ENCODE results near the gene GIGYF2. TPM values are rescaled to one million over a fixed set of nuclear protein-coding genes. Genes with fewer than 3 reads are reported as not detected.
A peak's percentile ranks its signal among the peaks of the same experiment; 100 is the strongest.

The GIGYF2 gene
- total RNA-seq, 6 donors from 2014 or later = 54.7 to 127 (median 70.8) TPM

DNA sequence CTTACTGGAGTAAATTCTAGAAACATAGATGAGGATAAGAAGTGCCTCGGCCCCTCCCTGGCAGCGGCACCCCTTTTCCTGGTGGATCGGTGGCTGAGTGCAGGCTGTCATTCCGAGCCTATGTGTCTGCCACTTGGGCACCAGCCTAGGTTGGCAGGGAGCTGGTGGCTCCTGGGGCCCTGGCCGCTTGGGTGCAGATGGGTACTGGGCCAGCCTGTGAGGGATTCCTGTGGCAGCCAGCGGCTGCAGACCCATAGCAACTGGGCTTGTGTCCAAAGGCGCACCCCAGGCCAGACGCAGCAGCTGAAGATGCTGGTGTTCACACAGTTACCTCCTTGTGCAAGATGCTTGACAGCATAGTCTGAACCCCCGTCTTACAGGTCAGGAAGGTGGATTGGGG lies 175.7 kb downstream of the GIGYF2 start:
- TF ChIP-seq, protein P1, sequence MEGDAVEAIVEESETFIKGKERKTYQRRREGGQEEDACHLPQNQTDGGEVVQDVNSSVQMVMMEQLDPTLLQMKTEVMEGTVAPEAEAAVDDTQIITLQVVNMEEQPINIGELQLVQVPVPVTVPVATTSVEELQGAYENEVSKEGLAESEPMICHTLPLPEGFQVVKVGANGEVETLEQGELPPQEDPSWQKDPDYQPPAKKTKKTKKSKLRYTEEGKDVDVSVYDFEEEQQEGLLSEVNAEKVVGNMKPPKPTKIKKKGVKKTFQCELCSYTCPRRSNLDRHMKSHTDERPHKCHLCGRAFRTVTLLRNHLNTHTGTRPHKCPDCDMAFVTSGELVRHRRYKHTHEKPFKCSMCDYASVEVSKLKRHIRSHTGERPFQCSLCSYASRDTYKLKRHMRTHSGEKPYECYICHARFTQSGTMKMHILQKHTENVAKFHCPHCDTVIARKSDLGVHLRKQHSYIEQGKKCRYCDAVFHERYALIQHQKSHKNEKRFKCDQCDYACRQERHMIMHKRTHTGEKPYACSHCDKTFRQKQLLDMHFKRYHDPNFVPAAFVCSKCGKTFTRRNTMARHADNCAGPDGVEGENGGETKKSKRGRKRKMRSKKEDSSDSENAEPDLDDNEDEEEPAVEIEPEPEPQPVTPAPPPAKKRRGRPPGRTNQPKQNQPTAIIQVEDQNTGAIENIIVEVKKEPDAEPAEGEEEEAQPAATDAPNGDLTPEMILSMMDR (IDR thresholded peaks at IDR 0.05) = no peak
- TF ChIP-seq POLR2A (IDR thresholded peaks at IDR 0.05) = no peak
- no peak for TF ChIP-seq POLR2AphosphoS5 (IDR thresholded peaks at IDR 0.05)
- TF ChIP-seq EP300 (IDR thresholded peaks at IDR 0.05) = no peak
- Histone ChIP-seq H3K27me3 (peaks cover 0 to 20% (median 12%) of the 10 kb centered on the region in 4 donors), H3K9me3 (no peaks in the 10 kb centered on the region), H3K4me3 (no peak overlapping the region), H3K36me3 (no peaks in the 10 kb centered on the region), H3K4me1 (peaks cover 7 to 18% (median 14%) of the 10 kb centered on the region in 4 donors), H3K27ac (no peak overlapping the region)
- 75 to 93% methylated on average over 2 to 9 of the region's 9 CpGs for WGBS, 2 donors
- peak in 1 of 2 donors; percentile 57 for DNase-seq
- no peak for ATAC-seq (ENCODE audit: low FRiP score in 2 of 2)

DNA sequence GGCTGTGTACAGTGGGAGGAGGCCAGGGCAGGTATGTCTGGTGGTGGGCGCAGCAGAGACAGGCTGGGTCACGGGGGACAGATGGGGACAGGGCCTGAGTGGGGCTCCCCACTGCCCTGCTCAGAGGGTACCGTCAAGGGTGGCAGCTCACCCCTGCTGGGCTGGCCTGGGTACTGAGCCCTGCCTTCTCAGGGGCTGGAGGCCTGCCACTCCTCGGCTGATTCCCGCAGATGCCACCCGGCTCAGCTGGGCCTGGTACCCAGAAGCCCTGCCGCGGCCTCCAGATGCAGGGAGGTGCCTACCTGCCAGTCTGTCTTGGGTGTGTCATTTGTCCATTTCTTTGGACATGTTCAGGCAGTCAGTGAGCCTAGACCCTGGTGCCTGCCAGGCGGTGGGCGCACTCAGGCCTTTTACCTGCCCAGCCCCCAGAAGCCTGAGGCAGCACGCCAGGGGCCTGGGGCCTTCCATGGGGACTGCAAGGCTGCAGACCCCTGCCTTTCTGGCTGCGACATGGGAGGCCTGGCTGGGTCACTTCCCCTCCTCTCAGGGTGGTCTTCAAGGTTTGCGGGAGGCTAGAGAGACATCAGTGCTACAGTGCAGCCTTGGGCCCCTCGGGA lies 176.3 kb downstream of the GIGYF2 start:
- TF ChIP-seq POLR2A (IDR thresholded peaks at IDR 0.05) = no peak
- no peak for TF ChIP-seq EP300 (IDR thresholded peaks at IDR 0.05)
- TF ChIP-seq, protein P1 (IDR thresholded peaks at IDR 0.05) = no peak
- no peak for TF ChIP-seq POLR2AphosphoS5 (IDR thresholded peaks at IDR 0.05)
- WGBS, 2 donors = 95 to 100% methylated on average over 3 to 14 of the region's 14 CpGs
- ATAC-seq (ENCODE audit: low FRiP score in 2 of 2) (no peak), DNase-seq (peak in 1 of 2 donors; percentile 70)
- H3K9me3 ChIP-seq = no peaks in the 10 kb centered on the region
- no peak overlapping the region for H3K27ac ChIP-seq
- H3K27me3 ChIP-seq = peaks cover 0 to 20% (median 12%) of the 10 kb centered on the region in 4 donors
- H3K36me3 ChIP-seq = no peaks in the 10 kb centered on the region
- H3K4me3 ChIP-seq = no peak overlapping the region
- peaks cover 7 to 18% (median 14%) of the 10 kb centered on the region in 4 donors for H3K4me1 ChIP-seq

DNA sequence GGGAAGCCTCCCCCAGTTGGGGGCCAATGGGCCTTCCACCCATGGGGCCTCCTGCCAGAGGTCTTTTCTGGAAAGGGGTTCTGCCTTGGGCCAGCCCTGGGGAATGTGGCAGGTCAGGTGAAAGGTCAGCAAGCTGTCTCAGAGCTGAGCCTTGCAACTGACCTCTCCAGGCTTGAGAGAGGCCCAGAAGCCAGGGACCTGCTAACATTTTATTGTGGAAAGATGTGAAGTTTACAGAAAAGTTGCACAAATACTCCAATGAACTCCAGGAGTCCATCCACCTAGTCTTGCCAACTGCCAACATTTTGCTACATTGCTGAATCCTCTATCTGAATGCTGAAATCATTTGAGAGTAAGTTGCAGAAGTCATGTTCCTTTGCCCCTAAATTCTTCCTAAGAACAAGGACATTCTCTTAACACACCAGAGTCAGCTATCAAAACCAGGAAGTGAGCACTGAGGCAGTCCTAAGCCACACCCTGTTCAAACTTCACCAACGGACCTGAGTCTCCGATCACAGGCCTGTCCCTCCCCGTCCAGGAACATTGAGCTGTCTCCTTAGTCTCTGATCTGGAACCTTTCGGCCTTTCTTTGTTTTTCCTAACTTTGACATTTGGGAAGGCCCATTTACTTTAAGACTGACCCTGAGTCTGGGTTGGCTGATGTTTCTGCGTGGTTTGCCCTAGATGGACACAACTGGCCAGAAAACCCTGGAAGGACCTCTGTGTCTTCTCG lies 176.9 kb downstream of the GIGYF2 start:
- peaks cover 0 to 20% (median 12%) of the 10 kb centered on the region in 4 donors for H3K27me3 ChIP-seq
- WGBS, 2 donors = 76 to 90% methylated on average over 6 of the region's 6 CpGs
- no peak overlapping the region for H3K4me3 ChIP-seq
- TF ChIP-seq POLR2A (IDR thresholded peaks at IDR 0.05) = no peak
- TF ChIP-seq, protein P1 (IDR thresholded peaks at IDR 0.05) = no peak
- TF ChIP-seq POLR2AphosphoS5 (IDR thresholded peaks at IDR 0.05) = no peak
- TF ChIP-seq EP300 (IDR thresholded peaks at IDR 0.05) = no peak
- no peak for DNase-seq
- ATAC-seq (ENCODE audit: low FRiP score in 2 of 2) = no peak
- peaks cover 7 to 18% (median 14%) of the 10 kb centered on the region in 4 donors for H3K4me1 ChIP-seq
- no peaks in the 10 kb centered on the region for H3K9me3 ChIP-seq
- H3K27ac ChIP-seq = no peak overlapping the region
- H3K36me3 ChIP-seq = no peaks in the 10 kb centered on the region

DNA sequence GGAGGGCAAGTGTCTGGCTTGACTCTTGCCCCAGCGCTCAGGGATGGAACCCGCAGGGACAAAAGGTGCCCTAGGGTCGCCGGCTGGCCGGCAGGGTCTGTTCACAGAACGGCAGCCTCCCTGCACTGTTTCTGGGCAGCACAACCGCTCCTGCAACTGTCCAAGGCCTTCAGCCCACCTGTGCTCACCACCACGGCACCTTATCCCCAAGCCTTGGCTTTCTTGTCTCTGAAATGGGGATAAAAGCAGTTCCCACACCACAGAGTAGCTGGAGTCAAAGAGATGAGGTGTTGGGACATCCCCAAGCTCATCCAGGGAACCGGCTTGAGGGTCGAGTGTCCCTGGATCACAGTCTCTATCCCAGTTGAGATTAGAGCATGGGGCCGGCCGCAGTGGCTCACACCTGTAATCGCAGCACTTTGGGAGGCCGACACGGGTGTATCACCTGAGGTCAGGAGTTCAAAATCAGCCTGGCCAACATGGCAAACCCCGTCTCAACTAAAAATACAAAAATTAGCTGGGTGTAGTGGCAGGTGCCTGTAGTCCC lies 177.6 kb downstream of the GIGYF2 start:
- peaks cover 0 to 20% (median 12%) of the 10 kb centered on the region in 4 donors for H3K27me3 ChIP-seq
- H3K27ac ChIP-seq = no peak overlapping the region
- DNase-seq = no peak
- H3K9me3 ChIP-seq = no peaks in the 10 kb centered on the region
- peaks cover 7 to 18% (median 14%) of the 10 kb centered on the region in 4 donors for H3K4me1 ChIP-seq
- 91 to 95% methylated on average over 16 of the region's 16 CpGs for WGBS, 2 donors
- no peak overlapping the region for H3K4me3 ChIP-seq
- no peak for ATAC-seq (ENCODE audit: low FRiP score in 2 of 2)
- TF ChIP-seq POLR2A (IDR thresholded peaks at IDR 0.05) (no peak), EP300 (IDR thresholded peaks at IDR 0.05) (no peak), POLR2AphosphoS5 (IDR thresholded peaks at IDR 0.05) (no peak)
- TF ChIP-seq, protein P1 (IDR thresholded peaks at IDR 0.05) = no peak
- no peaks in the 10 kb centered on the region for H3K36me3 ChIP-seq
